ENCODE data around the gene RAMACL. TPM values are rescaled to one million over a fixed set of nuclear protein-coding genes. Genes with fewer than 3 reads are reported as not detected.

The RAMACL gene
- total RNA-seq, 1 experiment from 2014 or later: 0.15 TPM

GRCh38 chr6:166566026-166567011, 20.2 kb downstream of the RAMACL start:
- ChIA-PET CTCF (no interaction called here), RAD21 (ENCODE audit: low non-redundant PET in 1 of 2, low total read pairs in 2 of 2, uncharacterized antibody in 2 of 2, unreplicated experiment in 2 of 2) (no interaction called here), POLR2A (no interaction called here)
- no peaks in the 10 kb centered on the region for H3K9me3 ChIP-seq (ENCODE audit: control insufficient read depth in 1 of 2, insufficient read depth in 1 of 2, low read depth in 1 of 2, low read length in 2 of 2)
- no peak overlapping the region for H2AFZ ChIP-seq (ENCODE audit: low read depth, low read length, poor library complexity, severe bottlenecking)
- BruUV-seq (replicated peaks): no TSS peak
- H3K27ac ChIP-seq (ENCODE audit: low read depth, low read length): no peak overlapping the region
- H3K36me3 ChIP-seq (ENCODE audit: control insufficient read depth in 1 of 2, insufficient read depth in 2 of 2, low read length in 2 of 2): no peaks in the 10 kb centered on the region
- peaks cover 0 to 15% of the 10 kb centered on the region in 2 experiments; a peak in 1 of 4 replicates for H3K4me1 ChIP-seq (ENCODE audit: control insufficient read depth in 1 of 2, insufficient read depth in 2 of 2, low read length in 2 of 2)
- H3K79me2 ChIP-seq (ENCODE audit: insufficient read depth, low read length): no peaks in the 10 kb centered on the region
- no peaks in the 10 kb centered on the region for H4K20me1 ChIP-seq (ENCODE audit: insufficient read depth)
- TF ChIP-seq EZH2 (IDR thresholded peaks at IDR 0.05) (no peak), ZNF274 (IDR thresholded peaks at IDR 0.05; ENCODE audit: low read depth, low read length) (no peak), POLR2AphosphoS5 (IDR thresholded peaks at IDR 0.05; ENCODE audit: low read depth, low read length) (no peak), EGR1 (IDR thresholded peaks at IDR 0.05; ENCODE audit: low read depth) (no peak), JUND (IDR thresholded peaks at IDR 0.05) (no peak), ATF3 (IDR thresholded peaks at IDR 0.05) (no peak), ZFX (IDR thresholded peaks at IDR 0.05) (no peak), SRF (IDR thresholded peaks at IDR 0.05; ENCODE audit: low read depth) (no peak), EZH2phosphoT487 (IDR thresholded peaks at IDR 0.05; ENCODE audit: borderline replicate concordance) (no peak), SIN3A (IDR thresholded peaks at IDR 0.05; ENCODE audit: low read depth) (no peak), REST (IDR thresholded peaks at IDR 0.05; ENCODE audit: low read depth) (no peak), CEBPB (IDR thresholded peaks at IDR 0.05; ENCODE audit: low read depth) (no peak), TCF7L2 (IDR thresholded peaks at IDR 0.05; ENCODE audit: borderline replicate concordance, extremely low read depth, insufficient read depth, insufficient read length) (no peak)
- no peak overlapping the region for H3K4me3 ChIP-seq (replicated peaks in 1 of 2; ENCODE audit: low read depth in 1 of 2, low read length in 2 of 2)
- intact Hi-C loops (cut with micrococcal nuclease): no loop called here
- ATAC-seq (no peak), DNase-seq (ENCODE audit: low read depth, low spot score) (no peak)
- H3K9me2 ChIP-seq (ENCODE audit: insufficient read depth): no peaks in the 10 kb centered on the region
- H3K4me2 ChIP-seq (ENCODE audit: low read length): no peak overlapping the region
- no peaks in the 10 kb centered on the region for H3K27me3 ChIP-seq (ENCODE audit: insufficient read depth, low read length)
- no peak overlapping the region for H3K9ac ChIP-seq (ENCODE audit: low read length)

Measured in HCT116 (cell line).